NCI-H1092 treated with DMSO at 0.1 percent for 48 hours (cell line): ENCODE measurements around the gene ANGPTL7.
"Not testable (repeated sequence)": the region's sequence is repeated elsewhere in the genome, so short reads cannot be mapped to it uniquely, and the experiment has no call there.

Source experiments
- DNase-seq: peaks from one replicate; lab custom pipeline; 2025; lab: John Stamatoyannopoulos, UW

Gene ANGPTL7

DNA sequence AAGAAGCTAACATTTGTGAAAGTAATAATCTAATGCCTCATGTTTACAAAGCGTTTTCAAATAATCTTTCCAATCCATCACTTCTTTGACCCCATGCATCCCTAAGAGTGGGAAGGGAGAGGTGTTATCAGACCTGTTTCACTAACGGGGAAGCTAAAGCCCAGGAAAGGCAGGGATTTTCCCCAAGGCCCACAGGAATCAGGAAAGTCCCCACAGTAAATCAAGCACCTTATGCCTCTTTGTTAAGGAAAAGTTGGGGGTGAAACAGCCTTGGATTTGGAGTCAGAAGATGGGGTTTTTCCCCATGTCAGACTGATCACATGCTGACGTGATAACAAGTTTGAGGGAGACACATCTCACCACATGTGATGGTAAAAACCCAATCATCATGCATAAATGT is 20.0 kb upstream of the ANGPTL7 start:
- no peak for DNase-seq

DNA sequence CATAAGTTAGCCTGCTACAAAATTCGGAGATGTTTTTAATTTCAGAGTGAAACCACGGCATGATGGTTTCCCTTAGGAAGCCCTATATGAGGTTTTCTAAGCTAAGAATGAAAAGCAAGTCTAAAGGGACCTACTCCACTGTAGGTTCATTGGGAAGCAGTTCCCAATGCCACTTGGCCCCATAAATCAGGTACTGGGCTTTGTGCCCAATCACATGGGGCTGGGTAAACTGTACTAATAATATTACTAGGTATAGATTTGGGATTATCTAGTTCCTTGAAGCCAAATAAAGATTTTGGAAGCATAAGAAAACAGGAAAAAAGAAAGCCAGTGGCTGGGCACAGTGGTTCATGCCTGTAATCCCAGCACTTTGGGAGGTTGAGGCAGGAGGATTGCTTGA is 19.1 kb upstream of the ANGPTL7 start:
- DNase-seq: no peak

DNA sequence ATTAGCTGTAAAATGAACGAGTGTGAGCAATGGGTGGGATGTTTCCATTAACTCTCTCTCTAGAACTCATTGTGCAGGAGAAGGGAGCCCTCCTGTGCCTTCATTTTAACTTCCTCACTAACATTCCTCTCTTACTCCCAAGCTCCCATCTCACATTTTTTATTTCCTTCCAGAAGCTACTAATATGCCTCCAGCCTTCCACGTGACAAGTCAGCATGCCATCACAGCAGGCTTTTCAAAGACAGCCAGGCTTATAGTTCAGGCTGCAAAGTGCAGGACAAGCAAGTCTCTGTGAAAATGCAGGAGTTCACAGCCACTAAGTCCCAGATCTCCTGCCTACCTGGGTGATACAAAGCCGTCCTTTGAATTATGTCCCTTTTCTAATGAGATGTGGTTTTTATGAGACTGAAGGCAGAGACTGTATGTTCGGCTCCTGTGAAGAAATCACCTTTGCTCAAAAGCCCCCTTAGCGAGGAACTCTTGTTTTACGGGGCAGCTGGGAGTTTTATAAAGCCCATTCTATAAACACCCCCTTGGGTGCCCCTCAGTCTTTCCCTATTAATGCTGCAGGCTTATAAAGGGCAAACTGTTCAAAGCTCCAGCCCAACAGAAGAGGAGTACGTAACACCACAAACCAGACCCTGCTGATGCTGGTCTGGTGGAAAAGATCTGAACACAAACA is 14.8 kb upstream of the ANGPTL7 start:
- no peak for DNase-seq

DNA sequence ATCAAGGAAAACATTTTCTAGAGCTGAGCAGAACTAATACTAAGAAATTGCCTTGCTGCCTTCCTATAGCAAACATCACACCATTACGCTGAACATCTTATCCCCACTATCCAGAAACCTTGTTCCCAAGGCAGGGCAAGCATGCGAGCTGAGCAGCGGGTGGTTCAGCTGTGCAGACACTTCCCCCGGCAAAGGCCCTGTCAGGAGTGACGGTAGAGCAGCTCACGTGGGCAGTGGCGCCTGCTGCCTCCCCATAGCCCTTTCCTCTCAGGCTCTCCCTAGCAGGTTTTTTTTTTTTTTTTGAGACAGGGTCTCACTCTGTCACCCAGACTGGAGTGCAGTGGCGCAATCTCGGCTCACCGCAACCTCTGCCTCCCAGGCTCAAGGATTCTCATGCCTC is 13.7 kb upstream of the ANGPTL7 start:
- DNase-seq: no peak

GRCh38 chr1:11176081-11176706 is 13.0 kb upstream of the ANGPTL7 start:
- DNase-seq: no peak

GRCh38 chr1:11178021-11179015 is 10.8 kb upstream of the ANGPTL7 start:
- DNase-seq: no peak

DNA sequence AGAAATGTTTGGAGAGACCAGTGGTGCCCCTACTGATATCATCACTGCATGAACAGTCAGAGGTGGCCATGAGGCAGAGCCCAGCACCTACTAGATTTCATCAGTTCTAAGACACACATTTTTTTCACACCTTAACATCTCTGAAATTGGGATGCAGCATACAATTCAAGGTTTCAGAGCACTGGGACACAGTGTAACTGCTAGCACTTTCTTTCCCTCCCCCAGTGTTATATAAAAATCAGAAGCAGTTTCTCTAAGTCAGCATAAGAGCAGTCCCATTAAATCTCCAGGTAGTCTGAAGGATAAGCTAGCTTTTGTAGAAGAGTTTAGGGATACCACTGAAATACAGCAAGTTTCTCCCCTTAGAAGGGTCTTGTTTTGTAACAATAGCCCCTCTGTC is 10.0 kb upstream of the ANGPTL7 start:
- DNase-seq: no peak

DNA sequence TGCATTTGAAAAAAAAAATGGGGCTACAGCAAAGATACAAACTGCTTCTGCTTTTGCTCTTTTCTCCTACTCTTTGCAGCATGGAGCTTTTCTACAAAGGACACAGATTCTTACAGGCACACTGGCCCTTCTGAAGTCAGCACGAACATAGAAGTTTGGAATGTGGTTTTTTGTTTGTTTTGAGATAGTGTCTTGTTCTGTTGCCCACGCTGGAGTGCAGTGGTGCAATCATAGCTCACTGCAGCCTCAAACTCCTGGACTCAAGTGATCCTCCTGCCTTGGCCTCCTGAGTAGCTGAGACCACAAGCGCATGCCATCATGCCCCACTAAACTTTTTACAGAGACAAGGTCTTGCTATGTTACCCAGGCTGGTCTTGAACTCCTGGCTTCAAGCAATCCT is 9.4 kb upstream of the ANGPTL7 start:
- DNase-seq: not testable (repeated sequence)

DNA sequence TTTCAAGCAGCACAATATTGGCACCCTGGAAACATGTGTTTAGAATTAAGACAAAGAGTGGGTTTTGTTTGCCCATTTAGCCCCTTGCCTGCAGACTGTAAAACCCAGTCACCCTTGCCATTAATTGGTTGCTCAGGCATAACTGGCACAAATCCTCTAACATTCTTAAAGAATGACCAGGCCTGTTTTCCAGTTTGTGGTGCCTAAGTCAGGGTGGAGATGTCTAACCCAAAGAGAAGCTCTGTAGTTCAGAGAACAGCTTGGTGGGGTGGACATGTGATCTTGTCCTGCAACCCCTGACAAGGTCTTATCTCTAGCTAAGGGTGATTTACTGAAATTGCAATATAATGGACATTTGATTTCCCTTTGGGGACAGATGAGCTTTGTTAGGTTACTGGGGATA is 8.8 kb upstream of the ANGPTL7 start:
- DNase-seq: no peak

DNA sequence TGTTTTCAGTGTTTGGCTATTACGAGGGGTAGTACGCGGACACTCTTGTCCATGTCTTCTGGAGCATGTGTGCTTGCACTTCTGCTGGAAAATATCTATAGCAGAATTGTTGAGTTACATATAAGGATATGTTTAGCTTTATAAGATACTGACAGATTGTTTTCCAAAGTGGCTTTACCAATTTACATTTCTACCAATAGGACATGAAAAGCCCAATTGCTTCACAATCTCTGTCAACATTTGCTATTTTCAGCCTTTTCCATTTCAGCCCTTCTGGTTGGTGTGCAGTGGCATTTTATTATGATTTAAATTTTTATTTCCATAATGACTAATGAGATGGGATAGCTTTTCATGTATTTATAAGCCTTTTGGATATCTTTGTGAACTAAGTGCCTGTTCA is 6.3 kb upstream of the ANGPTL7 start:
- DNase-seq: no peak

DNA sequence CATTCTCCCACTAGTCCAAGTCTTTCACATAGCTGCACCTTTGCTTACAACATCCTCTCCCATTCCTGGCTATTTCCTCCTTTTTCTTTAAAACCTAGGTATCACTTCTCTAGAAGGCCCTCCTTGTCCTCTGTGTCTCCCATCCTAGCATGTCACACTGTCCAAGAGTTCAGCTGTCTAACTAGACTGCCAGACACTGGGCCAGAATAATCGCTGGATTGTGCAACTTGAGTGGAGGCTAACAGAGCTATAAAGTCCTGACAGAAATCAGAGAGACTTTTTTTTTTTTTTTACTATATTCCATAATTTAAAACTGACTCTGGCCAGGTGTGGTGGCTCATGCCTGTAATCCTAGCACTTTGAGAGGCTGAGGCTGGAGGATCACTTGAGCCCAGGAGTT is 4.2 kb upstream of the ANGPTL7 start:
- no peak for DNase-seq

GRCh38 chr1:11187000-11187399 is 2.2 kb upstream of the ANGPTL7 start:
- no peak for DNase-seq

DNA sequence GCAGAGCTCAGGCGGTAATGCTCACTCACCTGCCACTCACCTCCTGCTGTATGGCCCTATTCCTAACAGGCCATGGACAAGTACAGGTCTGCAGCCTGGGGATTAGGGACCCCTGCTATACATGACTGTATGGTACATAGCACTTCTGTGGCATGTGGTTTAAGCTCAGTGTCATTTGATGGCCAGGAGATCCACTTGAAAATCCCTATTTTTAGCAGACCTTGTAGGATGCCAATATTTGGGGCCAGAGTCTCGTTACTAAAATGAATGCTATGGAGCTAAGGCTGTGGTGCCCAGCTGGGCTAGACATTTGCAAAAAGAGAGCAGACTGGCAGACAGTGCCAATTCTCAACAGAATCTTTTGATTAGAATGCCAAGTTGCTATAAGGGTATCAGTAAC is 1.7 kb upstream of the ANGPTL7 start:
- no peak for DNase-seq

DNA sequence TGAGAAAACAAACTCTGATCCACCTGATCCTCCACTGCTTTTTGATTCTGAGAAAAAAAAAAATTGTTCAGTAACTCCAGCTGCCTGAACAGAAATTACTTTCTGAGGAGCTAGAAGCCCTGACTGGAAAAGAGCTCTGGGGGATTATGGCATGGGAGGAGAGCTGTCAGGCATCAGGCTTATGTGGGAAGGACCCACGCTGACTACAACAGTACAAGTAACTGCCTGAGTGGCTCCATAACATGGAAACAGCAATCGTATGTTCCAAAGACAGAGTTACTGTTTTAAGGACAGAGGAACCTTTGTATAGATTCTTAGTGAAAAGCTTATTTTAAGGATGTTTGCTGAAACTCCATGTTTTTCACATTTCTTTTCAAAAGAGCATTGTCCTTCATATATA is 1.2 kb upstream of the ANGPTL7 start:
- no peak for DNase-seq

DNA sequence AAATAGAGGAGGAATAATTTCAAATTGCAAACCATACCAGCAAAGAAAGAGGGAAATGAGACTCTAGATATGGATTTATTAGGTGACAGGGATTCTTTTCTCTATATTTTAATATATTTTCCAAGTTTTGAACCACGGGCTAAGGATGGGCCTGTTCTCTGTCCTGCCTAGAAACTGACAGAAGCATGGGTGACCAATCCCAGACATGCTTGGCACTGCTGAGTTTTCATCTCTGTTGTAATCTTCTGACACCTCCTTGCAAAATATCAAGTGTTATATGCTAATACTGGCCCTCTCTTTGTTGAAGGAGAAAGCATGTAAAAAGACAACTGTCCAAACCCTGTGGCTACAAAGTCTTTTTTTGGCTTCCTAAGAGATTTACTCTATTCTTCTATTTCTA is 774 bp upstream of the ANGPTL7 start:
- DNase-seq: no peak

GRCh38 chr1:11193376-11193775 is 4.2 kb downstream of the ANGPTL7 start:
- DNase-seq: no peak

DNA sequence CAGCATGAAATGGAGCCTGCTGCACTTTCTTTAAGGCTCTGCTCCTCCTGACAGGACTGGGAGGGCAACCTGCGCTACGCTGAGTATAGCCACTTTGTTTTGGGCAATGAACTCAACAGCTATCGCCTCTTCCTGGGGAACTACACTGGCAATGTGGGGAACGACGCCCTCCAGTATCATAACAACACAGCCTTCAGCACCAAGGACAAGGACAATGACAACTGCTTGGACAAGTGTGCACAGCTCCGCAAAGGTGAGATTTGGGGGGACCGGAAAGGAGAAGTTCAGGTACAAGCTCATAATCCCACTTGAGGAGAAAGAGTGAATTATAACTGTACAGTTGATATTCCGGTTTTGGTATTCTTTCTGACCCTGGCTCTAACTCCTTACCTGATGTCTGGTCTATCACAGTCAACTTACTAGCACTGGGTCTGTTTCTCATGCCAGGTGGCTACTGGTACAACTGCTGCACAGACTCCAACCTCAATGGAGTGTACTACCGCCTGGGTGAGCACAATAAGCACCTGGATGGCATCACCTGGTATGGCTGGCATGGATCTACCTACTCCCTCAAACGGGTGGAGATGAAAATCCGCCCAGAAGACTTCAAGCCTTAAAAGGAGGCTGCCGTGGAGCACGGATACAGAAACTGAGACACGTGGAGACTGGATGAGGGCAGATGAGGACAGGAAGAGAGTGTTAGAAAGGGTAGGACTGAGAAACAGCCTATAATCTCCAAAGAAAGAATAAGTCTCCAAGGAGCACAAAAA is 5.4 kb downstream of the ANGPTL7 start:
- no peak for DNase-seq

DNA sequence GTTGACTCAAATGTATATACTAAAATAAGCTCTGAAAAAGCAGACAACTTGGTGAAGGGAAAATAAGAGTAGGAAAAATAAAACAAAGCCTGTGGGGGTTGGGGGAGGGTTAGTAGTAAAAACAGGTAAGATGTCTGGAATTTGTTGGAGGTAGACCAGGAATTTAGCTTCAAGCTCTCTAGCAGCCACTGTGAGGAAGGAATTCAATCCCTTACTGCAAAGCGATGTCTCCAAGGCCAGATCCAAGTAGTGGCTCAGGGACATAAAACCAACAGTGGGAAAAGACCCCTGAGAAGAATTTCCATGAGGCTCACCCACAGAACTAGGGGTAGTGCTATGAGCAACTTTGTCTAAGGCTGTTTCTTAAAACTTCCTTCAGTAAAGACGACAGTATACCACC is 7.8 kb downstream of the ANGPTL7 start:
- DNase-seq: no peak

GRCh38 chr1:11197359-11197758 is 8.2 kb downstream of the ANGPTL7 start:
- DNase-seq: no peak

GRCh38 chr1:11198257-11198656 is 9.1 kb downstream of the ANGPTL7 start:
- no peak for DNase-seq

GRCh38 chr1:11198851-11199594 is 9.9 kb downstream of the ANGPTL7 start:
- DNase-seq: peak; percentile 53
